Caco-2 (cell line): ENCODE data around the gene BANK1. TPM values are rescaled to one million over a fixed set of nuclear protein-coding genes. Genes with fewer than 3 reads are reported as not detected.

Experiments used
- BruUV-seq: library from RNA; stranded (reverse); fragments of 400-500 nt; replicated peaks from 2 replicates; lab custom pipeline; 2021; lab: Mats Ljungman, UMichigan
- CTCF ChIA-PET: fragments of 300-600 bp; sonication (Branson Sonifier 250); formaldehyde crosslinking; loops from one replicate; lab custom pipeline; 2022; ENCODE audit warnings: antibody characterized with exemption; lab: Charles Lee
- POLR2A ChIA-PET: fragments of 300-600 bp; sonication (Branson Sonifier 250); formaldehyde crosslinking; loops from one replicate; lab custom pipeline; 2022; ENCODE audit warnings: antibody characterized with exemption; lab: Charles Lee
- DNase-seq, 2 experiments: peaks; one replicate each; pipeline versions ENCODE4 v3.0.0 to v3.0.0-alpha.2; 2020 to 2022
- H3K27me3 ChIP-seq: replicated peaks from 2 replicates; pipeline ENCODE4 v1.6.0; 2011; ENCODE audit warnings: low read length; ENCODE audit not compliant: control insufficient read depth, insufficient read depth
- H3K36me3 ChIP-seq: 2 replicates; pipeline ENCODE4 v1.5.1; 2011; ENCODE audit warnings: low read length; ENCODE audit not compliant: control insufficient read depth, insufficient read depth
- H3K4me1 ChIP-seq: fragments of 250-450 bp; sonication (Bioruptor Pico); 2 replicates; pipeline ENCODE4 v1.5.1; 2020; ENCODE audit warnings: mild to moderate bottlenecking
- H3K4me3 ChIP-seq: 2 replicates; pipeline ENCODE4 v1.5.1; 2011; ENCODE audit warnings: low read depth, mild to moderate bottlenecking, control low read depth, low read length
- H3K9me3 ChIP-seq: fragments of 250-450 bp; sonication (Bioruptor Pico); 2 replicates; pipeline ENCODE4 v1.5.1; 2020; ENCODE audit warnings: mild to moderate bottlenecking, moderate library complexity
- H3K27ac Mint-ChIP-seq: one replicate; pipeline ENCODE4 v1.8.0; 2022; ENCODE audit warnings: mixed read lengths; ENCODE audit not compliant: unreplicated experiment
- H3K27me3 Mint-ChIP-seq: one replicate; pipeline ENCODE4 v1.8.0; 2022; ENCODE audit warnings: mixed read lengths; ENCODE audit not compliant: insufficient read depth, unreplicated experiment
- H3K36me3 Mint-ChIP-seq: one replicate; pipeline ENCODE4 v1.8.0; 2022; ENCODE audit warnings: mild to moderate bottlenecking, mixed read lengths; ENCODE audit not compliant: insufficient read depth, unreplicated experiment
- H3K4me1 Mint-ChIP-seq: one replicate; pipeline ENCODE4 v1.8.0; 2022; ENCODE audit warnings: low read depth, mixed read lengths; ENCODE audit not compliant: unreplicated experiment
- H3K4me3 Mint-ChIP-seq: one replicate; pipeline ENCODE4 v1.8.0; 2022; ENCODE audit warnings: mild to moderate bottlenecking, moderate library complexity, mixed read lengths; ENCODE audit not compliant: unreplicated experiment
- H3K9me3 Mint-ChIP-seq: one replicate; pipeline ENCODE4 v1.8.0; 2022; ENCODE audit warnings: mixed read lengths; ENCODE audit not compliant: unreplicated experiment
- CTCF ChIP-seq, 2 experiments: fragments of 200-600 bp in 1 of 2; IDR thresholded peaks; 1 replicate in 1 of 2; 2 replicates in 1 of 2; pipeline versions ENCODE4 v1.5.1 to v1.8.0; 2011 to 2022; ENCODE audit warnings: antibody characterized with exemption in 1 of 2, control low read depth in 1 of 2, inconsistent platforms in 1 of 2, low read depth in 1 of 2, low read length in 1 of 2, mild to moderate bottlenecking in 1 of 2, moderate library complexity in 1 of 2; ENCODE audit not compliant: insufficient read depth in 1 of 2, severe bottlenecking in 1 of 2, unreplicated experiment in 1 of 2
- intact Hi-C: fragments of 100-400 bp; cut with micrococcal nuclease; formaldehyde crosslinking; loops from one replicate; pipeline ENCODE4 v1.10.0; 2022; ENCODE audit not compliant: unreplicated experiment
- total RNA-seq: library from RNA; stranded (reverse); gene quantifications from 2 replicates; pipeline ENCODE4 v1.2.3, GENCODE V29; 2022

Gene BANK1
- total RNA-seq, 1 experiment from 2014 or later: 5.7 TPM

GRCh38 chr4:101871962-101872676 lies 81.6 kb downstream of the BANK1 start:
- TF ChIP-seq CTCF (IDR thresholded peaks at IDR 0.05; ENCODE audit: insufficient read depth in 1 of 2, low read depth in 1 of 2, low read length in 1 of 2, severe bottlenecking in 1 of 2, unreplicated experiment in 1 of 2): no peak
- Histone ChIP-seq H3K4me3 (no peak overlapping the region), H3K4me1 (peaks cover 3% of the 10 kb centered on the region), H3K36me3 (no peaks in the 10 kb centered on the region), H3K27me3 (no peaks in the 10 kb centered on the region), H3K9me3 (peaks cover 10% of the 10 kb centered on the region)
- DNase-seq: no peak
- no TSS peak for BruUV-seq
- CTCF ChIA-PET: no interaction called here
- H3K27me3 Mint-ChIP-seq: no peaks in the 10 kb centered on the region
- intact Hi-C loops: no loop called here
- POLR2A ChIA-PET: no interaction called here
- peaks cover 6% of the 10 kb centered on the region for H3K36me3 Mint-ChIP-seq
- H3K9me3 Mint-ChIP-seq: peaks cover 27% of the 10 kb centered on the region
- peaks cover 18% of the 10 kb centered on the region for H3K4me1 Mint-ChIP-seq
- H3K27ac Mint-ChIP-seq: no peak overlapping the region
- H3K4me3 Mint-ChIP-seq: no peak overlapping the region

- intact Hi-C loops: loop anchor here (1.0 to 5.0 kb wide), 2 partner anchors 20 to 87 kb away; no protein-coding TSS in a partner anchor
- Mint-ChIP-seq H3K4me3 (peak overlapping the region; percentile 20), H3K36me3 (peaks cover 8% of the 10 kb centered on the region), H3K4me1 (peaks cover 15% of the 10 kb centered on the region), H3K9me3 (peaks cover 21% of the 10 kb centered on the region), H3K27me3 (no peaks in the 10 kb centered on the region), H3K27ac (peak overlapping the region; percentile 87)
- TF ChIP-seq CTCF (IDR thresholded peaks at IDR 0.05; ENCODE audit: insufficient read depth in 1 of 2, low read depth in 1 of 2, low read length in 1 of 2, severe bottlenecking in 1 of 2, unreplicated experiment in 1 of 2): no peak
- Histone ChIP-seq H3K4me3 (no peak overlapping the region), H3K4me1 (peaks cover 17% of the 10 kb centered on the region), H3K27me3 (no peaks in the 10 kb centered on the region), H3K9me3 (no peaks in the 10 kb centered on the region), H3K36me3 (no peaks in the 10 kb centered on the region)
- peak; percentile 50 to 71 for DNase-seq
- POLR2A ChIA-PET: no interaction called here
- CTCF ChIA-PET: no interaction called here
- no TSS peak for BruUV-seq
These were observed 95.0 kb downstream of the BANK1 start for GRCh38 chr4:101885574-101885973.

GRCh38 chr4:101886826-101887225 lies 96.3 kb downstream of the BANK1 start:
- peaks cover 8% of the 10 kb centered on the region for H3K36me3 Mint-ChIP-seq
- no peak for DNase-seq
- no peaks in the 10 kb centered on the region for H3K27me3 Mint-ChIP-seq
- POLR2A ChIA-PET: no interaction called here
- no TSS peak for BruUV-seq
- no peak for TF ChIP-seq CTCF (IDR thresholded peaks at IDR 0.05; ENCODE audit: insufficient read depth in 1 of 2, low read depth in 1 of 2, low read length in 1 of 2, severe bottlenecking in 1 of 2, unreplicated experiment in 1 of 2)
- H3K4me3 Mint-ChIP-seq: no peak overlapping the region
- peaks cover 31% of the 10 kb centered on the region for H3K9me3 Mint-ChIP-seq
- Histone ChIP-seq H3K9me3 (no peaks in the 10 kb centered on the region), H3K4me1 (peaks cover 17% of the 10 kb centered on the region), H3K27me3 (no peaks in the 10 kb centered on the region), H3K4me3 (no peak overlapping the region), H3K36me3 (no peaks in the 10 kb centered on the region)
- peaks cover 23% of the 10 kb centered on the region for H3K4me1 Mint-ChIP-seq
- intact Hi-C loops: loop anchor here (5.0 kb wide), 1 partner anchor 85 kb away; no protein-coding TSS in a partner anchor
- CTCF ChIA-PET: no interaction called here
- H3K27ac Mint-ChIP-seq: peak overlapping the region; percentile 25
